K562 (cell line): ENCODE results near the gene SMG9. TPM values are rescaled to one million over a fixed set of nuclear protein-coding genes. Genes with fewer than 3 reads are reported as not detected.

Source experiments
- ATAC-seq: fragments of 200-7000 bp; cut with Tn5 transposase; 3 replicates; pipeline ENCODE4 v1.9.1; 2020; ENCODE audit warnings: moderate library complexity
- BruUV-seq: library from RNA; stranded (reverse); fragments of 400-500 nt; replicated peaks from 2 replicates; lab custom pipeline; 2021; lab: Mats Ljungman, UMichigan
- CTCF ChIA-PET: fragments of 300-600 bp; formaldehyde crosslinking; extraction: SDS; loops from one replicate; lab custom pipeline; 2021; ENCODE audit warnings: low intra/inter-chr PET ratio; lab: Yijun Ruan, JAX
- POLR2A ChIA-PET: fragments of 300-600, 350-650 bp; sonication (Branson Sonifier 250); formaldehyde crosslinking; extraction: SDS; loops from one replicate; lab custom pipeline; 2021; ENCODE audit warnings: antibody characterized with exemption, inconsistent platforms; lab: Yijun Ruan, JAX
- DNase-seq, 4 experiments: peaks; one replicate each; pipeline versions ENCODE4 v3.0.0 to v3.0.0-alpha.2; 2011 to 2018; ENCODE audit warnings: low spot score in 3 of 4, mixed read lengths in 3 of 4; ENCODE audit errors: extremely low read depth in 1 of 4
- FAIRE-seq: peaks from 2 replicates; lab custom pipeline; 2011; peaks lifted over from hg19 to GRCh38; lab: Jason Lieb, UNC
- H2AFZ ChIP-seq: 2 replicates; pipeline ENCODE4 v1.6.0; 2011; ENCODE audit warnings: low read depth, low read length, control low read depth, inconsistent platforms
- H3K27ac ChIP-seq: fragments of 200-600 bp; 3 replicates; pipeline ENCODE4 v1.8.0; 2011; ENCODE audit warnings: low read depth, mild to moderate bottlenecking, control low read depth, inconsistent platforms, low read length, moderate library complexity, mixed read lengths; ENCODE audit errors: extremely low read depth
- H3K27me3 ChIP-seq, 2 experiments: fragments of 300-600 bp in 1 of 2; 2 replicates in 1 of 2; 3 replicates in 1 of 2; pipeline versions ENCODE4 v1.6.0 to v1.8.0; 2011; ENCODE audit warnings: inconsistent platforms in 2 of 2, low read length in 2 of 2, mild to moderate bottlenecking in 1 of 2, mixed read lengths in 1 of 2, moderate library complexity in 1 of 2; ENCODE audit not compliant: control insufficient read depth in 2 of 2, insufficient read depth in 2 of 2
- H3K36me3 ChIP-seq: fragments of 300-600 bp; 3 replicates; pipeline ENCODE4 v1.8.0; 2011; ENCODE audit warnings: mild to moderate bottlenecking, low read length, inconsistent platforms; ENCODE audit not compliant: control insufficient read depth, insufficient read depth
- H3K4me1 ChIP-seq, 2 experiments: fragments of 200-600 bp in 1 of 2; replicated peaks in 1 of 2; 2 replicates in 1 of 2; 3 replicates in 1 of 2; pipeline versions ENCODE4 v1.5.1 to v1.8.0; 2011; ENCODE audit warnings: inconsistent platforms in 2 of 2, low read length in 2 of 2, mild to moderate bottlenecking in 1 of 2, mixed read lengths in 1 of 2, moderate library complexity in 1 of 2; ENCODE audit not compliant: control insufficient read depth in 2 of 2, insufficient read depth in 2 of 2
- H3K4me2 ChIP-seq: 2 replicates; pipeline ENCODE4 v1.6.1; 2011; ENCODE audit warnings: low read length, control low read depth, inconsistent platforms, mixed read lengths; ENCODE audit not compliant: insufficient read depth
- H3K4me3 ChIP-seq: fragments of 200-600 bp; sonication (generic), shearing (Covaris generic); 2 replicates; pipeline ENCODE4 v1.5.1; 2016; ENCODE audit warnings: control low read depth, inconsistent platforms
- H3K79me2 ChIP-seq: fragments of 200-600 bp; 3 replicates; pipeline ENCODE4 v1.8.0; 2011; ENCODE audit warnings: low read length, inconsistent platforms; ENCODE audit not compliant: control insufficient read depth, insufficient read depth
- H3K9ac ChIP-seq, 2 experiments: 2 replicates each; pipeline versions ENCODE4 v1.6.0 to v1.6.1; 2011; ENCODE audit warnings: low read depth in 2 of 2, low read length in 2 of 2, control low read depth in 1 of 2, inconsistent platforms in 1 of 2, mild to moderate bottlenecking in 1 of 2, mixed read lengths in 1 of 2; ENCODE audit not compliant: insufficient read depth in 1 of 2
- H3K9me1 ChIP-seq: one replicate; pipeline ENCODE4 v1.6.0; 2011; ENCODE audit warnings: inconsistent platforms, mild to moderate bottlenecking, low read length, moderate library complexity; ENCODE audit not compliant: control insufficient read depth, insufficient read depth
- H3K9me3 ChIP-seq: replicated peaks from 2 replicates; pipeline ENCODE4 v1.5.1; 2011; ENCODE audit warnings: low read depth, low read length, inconsistent platforms; ENCODE audit not compliant: control insufficient read depth, insufficient read depth
- H4K20me1 ChIP-seq: replicated peaks from 2 replicates; pipeline ENCODE4 v1.6.1; 2011; ENCODE audit warnings: low read length, inconsistent platforms, mixed read lengths; ENCODE audit not compliant: control insufficient read depth, insufficient read depth
- CREB1 ChIP-seq, 2 experiments: sonication (generic) in 1 of 2; formaldehyde crosslinking in 1 of 2; IDR thresholded peaks; 2 replicates each; pipeline versions ENCODE4 v1.6.1 to v1.8.0; 2012 to 2022; ENCODE audit warnings: inconsistent platforms in 1 of 2, mild to moderate bottlenecking in 1 of 2, missing genetic modification reagents in 1 of 2, moderate library complexity in 1 of 2
- NR2C1 ChIP-seq, 2 experiments: fragments of 450-650 bp; IDR thresholded peaks; 2 replicates each; pipeline ENCODE4 v1.6.1; 2017; ENCODE audit warnings: mild to moderate bottlenecking in 2 of 2, antibody characterized with exemption in 1 of 2, inconsistent platforms in 1 of 2, missing compliant biosample characterization in 1 of 2, missing genetic modification characterization in 1 of 2
- RCOR1 ChIP-seq, 2 experiments: IDR thresholded peaks; 2 replicates each; pipeline ENCODE4 v1.6.1; 2012; ENCODE audit warnings: low read depth in 2 of 2, low read length in 2 of 2, borderline replicate concordance in 1 of 2, improper control_type of control experiment in 1 of 2
- SLC30A9 ChIP-seq: fragments of 250-450 bp; sonication (Bioruptor Pico); IDR thresholded peaks from 2 replicates; pipeline ENCODE4 v1.8.0; 2022; ENCODE audit warnings: mild to moderate bottlenecking, moderate library complexity
- TAF9B ChIP-seq: fragments of 450-650 bp; IDR thresholded peaks from 2 replicates; pipeline ENCODE4 v1.6.1; 2018; ENCODE audit warnings: mild to moderate bottlenecking; ENCODE audit not compliant: partially characterized antibody
- TARDBP ChIP-seq: fragments of 450-650 bp; IDR thresholded peaks from 2 replicates; pipeline ENCODE4 v1.6.1; 2016
- WGBS: fragments of 100-300 bp; shearing (Covaris generic); methylation state at CpG from one replicate; pipeline ENCODE4 v1.1.6; 2016; ENCODE audit warnings: low coverage, mixed read lengths; ENCODE audit not compliant: insufficient coverage; ENCODE audit errors: missing lambda C conversion rate; 5-methylcytosine and 5-hydroxymethylcytosine counted together
- in situ Hi-C: fragments of 300-500 bp; cut with MboI; formaldehyde crosslinking; loops from 4 replicates; pipeline ENCODE4 v1.15.0; 2018; ENCODE audit warnings: inconsistent platforms, mixed read lengths
- intact Hi-C: fragments of 100-400 bp; cut with micrococcal nuclease; formaldehyde crosslinking; loops from 2 replicates; pipeline ENCODE4 v1.14.2; 2022
- polyA plus RNA-seq, 8 experiments: library from polyadenylated mRNA; depleted of rRNA in 4 of 8; stranded (reverse) in 5 of 8; unstranded in 3 of 8; fragments of >200 nt; fragmentation: Nextera tagmentation in 2 of 8; fragmentation: Illumina TruSeq in 1 of 8; extraction: Ambion mirVana in 2 of 8; extraction: Trizol in 1 of 8; gene quantifications; 2 replicates each; pipeline versions ENCODE4 v1.2.1 to v1.2.3, GENCODE V29; 2011 to 2014; ENCODE audit warnings: inconsistent platforms in 1 of 8, missing spikeins in 1 of 8
- total RNA-seq, 7 experiments: library from RNA; depleted of rRNA in 6 of 7; stranded (reverse); fragments of >200 nt in 6 of 7; fragmentation: Illumina TruSeq in 2 of 7; extraction: Trizol in 2 of 7; gene quantifications; 2 replicates each; pipeline versions ENCODE4 v1.2.1 to v1.2.3, GENCODE V29; 2011 to 2021; ENCODE audit warnings: low replicate concordance in 1 of 7
- TF ChIP-seq, protein P1 (sequence below): sonication (generic); IDR thresholded peaks from 2 replicates; pipeline ENCODE4 v1.6.1; 2016
- TF ChIP-seq, protein P2 (sequence below): sonication (generic); formaldehyde crosslinking; IDR thresholded peaks from 2 replicates; pipeline ENCODE4 v1.8.1; 2023; ENCODE audit warnings: missing genetic modification reagents, mild to moderate bottlenecking, borderline replicate concordance
- TF ChIP-seq, protein P3 (sequence below), 2 experiments: IDR thresholded peaks in 1 of 2; conservative IDR thresholded peaks in 1 of 2; 2 replicates each; pipeline ENCODE4 v1.6.1; 2016; ENCODE audit warnings: low read depth in 2 of 2, mild to moderate bottlenecking in 1 of 2, missing compliant biosample characterization in 1 of 2, missing genetic modification characterization in 1 of 2, moderate library complexity in 1 of 2
- TF ChIP-seq, protein P4 (sequence below): sonication (generic); formaldehyde crosslinking; IDR thresholded peaks from 2 replicates; pipeline ENCODE4 v1.8.0; 2022; ENCODE audit warnings: missing genetic modification reagents, mild to moderate bottlenecking, borderline replicate concordance

The SMG9 gene
- total and polyA plus RNA-seq, 9 of the 15 experiments (the other 6 are each of a cell fraction or from before 2014, with no cell fraction given), result 1.7 to 79.7 (median 40.2) TPM

DNA sequence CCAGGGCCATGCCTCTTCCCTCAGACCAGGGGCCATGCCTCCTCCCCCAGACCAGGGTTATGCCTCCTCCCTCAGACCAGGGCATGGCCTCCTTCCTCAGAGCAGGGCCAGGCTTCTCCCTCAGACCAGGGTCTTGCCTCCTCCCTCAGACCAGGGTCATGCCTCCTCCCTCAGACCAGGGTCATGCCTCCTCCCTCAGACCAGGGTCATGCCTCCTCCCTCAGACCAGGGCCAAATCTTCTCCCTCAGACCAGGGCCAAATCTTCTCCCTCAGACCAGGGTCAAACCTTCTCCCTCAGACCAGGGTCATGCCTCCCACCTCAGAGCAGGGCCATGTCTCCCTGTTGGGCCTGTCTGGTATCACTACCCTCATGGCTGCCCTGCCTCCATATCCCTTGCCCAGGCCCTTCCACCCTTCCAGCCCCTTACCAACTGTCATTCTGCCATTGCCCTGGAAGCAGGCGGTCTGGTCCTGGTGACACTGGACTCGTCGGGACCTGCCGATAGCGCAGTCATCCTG lies 43.3 kb upstream of the SMG9 start:
- no peak for FAIRE-seq
- Histone ChIP-seq H3K9me1 (no peaks in the 10 kb centered on the region), H3K9me3 (no peaks in the 10 kb centered on the region), H3K79me2 (no peaks in the 10 kb centered on the region), H3K4me2 (peak overlapping the region; percentile 73), H3K9ac (peak overlapping the region in 1 of 2 experiments; percentile 75; a peak in 2 of 4 replicates), H3K27ac (no peak overlapping the region), H4K20me1 (no peaks in the 10 kb centered on the region; the same call in 1 of the 2 replicates), H3K36me3 (no peaks in the 10 kb centered on the region), H3K4me3 (peak overlapping the region; percentile 22; the same call in 1 of the 2 replicates), H3K27me3 (peaks cover 6 to 15% of the 10 kb centered on the region in 2 experiments; a peak in 3 of 5 replicates), H3K4me1 (peaks cover 0 to 22% of the 10 kb centered on the region in 2 experiments; a peak in 4 of 5 replicates), H2AFZ (peak overlapping the region; percentile 85)
- 77% methylated on average over 5 of the region's 5 CpGs for WGBS
- intact Hi-C loops (no loop called here), in situ Hi-C loops (no loop called here)
- DNase-seq, result no peak
- no peak for ATAC-seq
- BruUV-seq, result no TSS peak
- POLR2A ChIA-PET, result no interaction called here
- CTCF ChIA-PET, result no interaction called here
- TF ChIP-seq, protein P1, sequence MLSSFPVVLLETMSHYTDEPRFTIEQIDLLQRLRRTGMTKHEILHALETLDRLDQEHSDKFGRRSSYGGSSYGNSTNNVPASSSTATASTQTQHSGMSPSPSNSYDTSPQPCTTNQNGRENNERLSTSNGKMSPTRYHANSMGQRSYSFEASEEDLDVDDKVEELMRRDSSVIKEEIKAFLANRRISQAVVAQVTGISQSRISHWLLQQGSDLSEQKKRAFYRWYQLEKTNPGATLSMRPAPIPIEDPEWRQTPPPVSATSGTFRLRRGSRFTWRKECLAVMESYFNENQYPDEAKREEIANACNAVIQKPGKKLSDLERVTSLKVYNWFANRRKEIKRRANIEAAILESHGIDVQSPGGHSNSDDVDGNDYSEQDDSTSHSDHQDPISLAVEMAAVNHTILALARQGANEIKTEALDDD, result no peak
- TF ChIP-seq TAF9B (no peak), NR2C1 (IDR thresholded peaks at IDR 0.05) (peak; percentile 62), NR2C1 (tag; IDR thresholded peaks at IDR 0.05) (peak; percentile 56; the same call in 1 of the 2 replicates), TARDBP (no peak), RCOR1 (IDR thresholded peaks at IDR 0.05; ENCODE audit: borderline replicate concordance in 1 of 2, low read depth in 2 of 2, low read length in 2 of 2) (no peak), SLC30A9 (no peak), CREB1 (IDR thresholded peaks at IDR 0.05) (no peak), CREB1 (CRISPR knock-in tag; IDR thresholded peaks at IDR 0.05) (no peak)
- TF ChIP-seq, protein P2, sequence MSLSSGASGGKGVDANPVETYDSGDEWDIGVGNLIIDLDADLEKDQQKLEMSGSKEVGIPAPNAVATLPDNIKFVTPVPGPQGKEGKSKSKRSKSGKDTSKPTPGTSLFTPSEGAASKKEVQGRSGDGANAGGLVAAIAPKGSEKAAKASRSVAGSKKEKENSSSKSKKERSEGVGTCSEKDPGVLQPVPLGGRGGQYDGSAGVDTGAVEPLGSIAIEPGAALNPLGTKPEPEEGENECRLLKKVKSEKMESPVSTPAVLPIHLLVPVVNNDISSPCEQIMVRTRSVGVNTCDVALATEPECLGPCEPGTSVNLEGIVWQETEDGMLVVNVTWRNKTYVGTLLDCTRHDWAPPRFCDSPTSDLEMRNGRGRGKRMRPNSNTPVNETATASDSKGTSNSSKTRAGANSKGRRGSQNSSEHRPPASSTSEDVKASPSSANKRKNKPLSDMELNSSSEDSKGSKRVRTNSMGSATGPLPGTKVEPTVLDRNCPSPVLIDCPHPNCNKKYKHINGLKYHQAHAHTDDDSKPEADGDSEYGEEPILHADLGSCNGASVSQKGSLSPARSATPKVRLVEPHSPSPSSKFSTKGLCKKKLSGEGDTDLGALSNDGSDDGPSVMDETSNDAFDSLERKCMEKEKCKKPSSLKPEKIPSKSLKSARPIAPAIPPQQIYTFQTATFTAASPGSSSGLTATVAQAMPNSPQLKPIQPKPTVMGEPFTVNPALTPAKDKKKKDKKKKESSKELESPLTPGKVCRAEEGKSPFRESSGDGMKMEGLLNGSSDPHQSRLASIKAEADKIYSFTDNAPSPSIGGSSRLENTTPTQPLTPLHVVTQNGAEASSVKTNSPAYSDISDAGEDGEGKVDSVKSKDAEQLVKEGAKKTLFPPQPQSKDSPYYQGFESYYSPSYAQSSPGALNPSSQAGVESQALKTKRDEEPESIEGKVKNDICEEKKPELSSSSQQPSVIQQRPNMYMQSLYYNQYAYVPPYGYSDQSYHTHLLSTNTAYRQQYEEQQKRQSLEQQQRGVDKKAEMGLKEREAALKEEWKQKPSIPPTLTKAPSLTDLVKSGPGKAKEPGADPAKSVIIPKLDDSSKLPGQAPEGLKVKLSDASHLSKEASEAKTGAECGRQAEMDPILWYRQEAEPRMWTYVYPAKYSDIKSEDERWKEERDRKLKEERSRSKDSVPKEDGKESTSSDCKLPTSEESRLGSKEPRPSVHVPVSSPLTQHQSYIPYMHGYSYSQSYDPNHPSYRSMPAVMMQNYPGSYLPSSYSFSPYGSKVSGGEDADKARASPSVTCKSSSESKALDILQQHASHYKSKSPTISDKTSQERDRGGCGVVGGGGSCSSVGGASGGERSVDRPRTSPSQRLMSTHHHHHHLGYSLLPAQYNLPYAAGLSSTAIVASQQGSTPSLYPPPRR (CRISPR knock-in tag), result 0 out of 2 replicates have a peak, but pooled peaks have one; percentile 57
- TF ChIP-seq, protein P3, sequence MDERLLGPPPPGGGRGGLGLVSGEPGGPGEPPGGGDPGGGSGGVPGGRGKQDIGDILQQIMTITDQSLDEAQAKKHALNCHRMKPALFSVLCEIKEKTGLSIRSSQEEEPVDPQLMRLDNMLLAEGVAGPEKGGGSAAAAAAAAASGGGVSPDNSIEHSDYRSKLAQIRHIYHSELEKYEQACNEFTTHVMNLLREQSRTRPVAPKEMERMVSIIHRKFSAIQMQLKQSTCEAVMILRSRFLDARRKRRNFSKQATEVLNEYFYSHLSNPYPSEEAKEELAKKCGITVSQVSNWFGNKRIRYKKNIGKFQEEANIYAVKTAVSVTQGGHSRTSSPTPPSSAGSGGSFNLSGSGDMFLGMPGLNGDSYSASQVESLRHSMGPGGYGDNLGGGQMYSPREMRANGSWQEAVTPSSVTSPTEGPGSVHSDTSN (CRISPR knock-in tag; IDR thresholded peaks at IDR 0.05; ENCODE audit: low read depth), result no peak
- TF ChIP-seq, protein P3 (tag; conservative IDR thresholded peaks at IDR 0.05; ENCODE audit: low read depth), result no peak
- TF ChIP-seq, protein P4, sequence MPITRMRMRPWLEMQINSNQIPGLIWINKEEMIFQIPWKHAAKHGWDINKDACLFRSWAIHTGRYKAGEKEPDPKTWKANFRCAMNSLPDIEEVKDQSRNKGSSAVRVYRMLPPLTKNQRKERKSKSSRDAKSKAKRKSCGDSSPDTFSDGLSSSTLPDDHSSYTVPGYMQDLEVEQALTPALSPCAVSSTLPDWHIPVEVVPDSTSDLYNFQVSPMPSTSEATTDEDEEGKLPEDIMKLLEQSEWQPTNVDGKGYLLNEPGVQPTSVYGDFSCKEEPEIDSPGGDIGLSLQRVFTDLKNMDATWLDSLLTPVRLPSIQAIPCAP (CRISPR knock-in tag), result no peak
